CD4-positive, CD25-positive, alpha-beta regulatory T cell (primary cell): ENCODE data around the gene IPO9. TPM values are rescaled to one million over a fixed set of nuclear protein-coding genes. Genes with fewer than 3 reads are reported as not detected.

Experiments used
- ATAC-seq, 2 donors: fragments of 150-1000 bp; cut with Tn5 transposase; one replicate each; pipeline ENCODE4 v1.10.0; 2021; ENCODE audit warnings: low read depth in 2 of 2, moderate number of reproducible peaks in 2 of 2, moderate library complexity in 1 of 2
- DNase-seq, 3 donors: peaks; one replicate each; pipeline versions ENCODE4 v3.0.0 to v3.0.0-alpha.2; 2012 to 2022; ENCODE audit warnings: mixed read lengths in 1 of 3
- H3K27ac ChIP-seq: one replicate; pipeline ENCODE4 v1.7.0; 2013; ENCODE audit warnings: mild to moderate bottlenecking, low read length; ENCODE audit not compliant: insufficient read depth, poor library complexity, severe bottlenecking
- H3K27me3 ChIP-seq: one replicate; pipeline ENCODE4 v1.7.0; 2013; ENCODE audit warnings: low read length; ENCODE audit not compliant: control insufficient read depth, insufficient read depth
- H3K36me3 ChIP-seq: one replicate; pipeline ENCODE4 v1.7.0; 2013; ENCODE audit warnings: mild to moderate bottlenecking, low read length, moderate library complexity; ENCODE audit not compliant: control insufficient read depth, insufficient read depth
- H3K4me1 ChIP-seq: 2 replicates; pipeline ENCODE4 v1.7.0; 2013; ENCODE audit warnings: mild to moderate bottlenecking, low read length; ENCODE audit not compliant: insufficient read depth, control insufficient read depth, poor library complexity, severe bottlenecking
- H3K4me3 ChIP-seq: one replicate; pipeline ENCODE4 v1.7.0; 2013; ENCODE audit warnings: low read depth, mild to moderate bottlenecking, low read length, moderate library complexity
- H3K9me3 ChIP-seq, 2 experiments: 1 replicate in 1 of 2; 2 replicates in 1 of 2; pipeline ENCODE4 v1.7.0; 2013; ENCODE audit warnings: low read length in 2 of 2, mild to moderate bottlenecking in 1 of 2, moderate library complexity in 1 of 2; ENCODE audit not compliant: control insufficient read depth in 2 of 2
- H3K27ac Mint-ChIP-seq, 3 donors: one replicate each; pipeline ENCODE4 v1.8.0; 2020 to 2022; ENCODE audit warnings: mild to moderate bottlenecking in 3 of 3, mixed read lengths in 3 of 3, moderate library complexity in 2 of 3
- H3K27me3 Mint-ChIP-seq: one replicate; pipeline ENCODE4 v1.8.0; 2022; ENCODE audit warnings: mild to moderate bottlenecking, mixed read lengths
- H3K36me3 Mint-ChIP-seq: one replicate; pipeline ENCODE4 v1.8.0; 2020; ENCODE audit warnings: mixed read lengths
- H3K4me1 Mint-ChIP-seq, 4 donors: one replicate each; pipeline ENCODE4 v1.8.0; 2020 to 2022; ENCODE audit warnings: mixed read lengths in 4 of 4, mild to moderate bottlenecking in 1 of 4
- H3K4me3 Mint-ChIP-seq, 4 donors: one replicate each; pipeline ENCODE4 v1.8.0; 2020 to 2022; ENCODE audit warnings: mild to moderate bottlenecking in 4 of 4, mixed read lengths in 4 of 4, moderate library complexity in 3 of 4
- H3K9me3 Mint-ChIP-seq, 7 donors: one replicate each; pipeline ENCODE4 v1.8.0; 2020 to 2022; ENCODE audit warnings: mixed read lengths in 7 of 7, mild to moderate bottlenecking in 3 of 7, moderate library complexity in 2 of 7
- polyA plus RNA-seq, 4 donors: library from polyadenylated mRNA; unstranded; fragments of 300-500 nt; fragmentation: Illumina TruSeq; gene quantifications; one replicate each; pipeline ENCODE4 v1.2.3, GENCODE V29; 2021
- total RNA-seq: library from RNA; stranded (reverse); gene quantifications from one replicate; pipeline ENCODE4 v1.2.3, GENCODE V29; 2022

Gene IPO9
- total and polyA plus RNA-seq, 5 donors from 2014 or later, result 13.9 to 31.3 (median 15.2) TPM

DNA sequence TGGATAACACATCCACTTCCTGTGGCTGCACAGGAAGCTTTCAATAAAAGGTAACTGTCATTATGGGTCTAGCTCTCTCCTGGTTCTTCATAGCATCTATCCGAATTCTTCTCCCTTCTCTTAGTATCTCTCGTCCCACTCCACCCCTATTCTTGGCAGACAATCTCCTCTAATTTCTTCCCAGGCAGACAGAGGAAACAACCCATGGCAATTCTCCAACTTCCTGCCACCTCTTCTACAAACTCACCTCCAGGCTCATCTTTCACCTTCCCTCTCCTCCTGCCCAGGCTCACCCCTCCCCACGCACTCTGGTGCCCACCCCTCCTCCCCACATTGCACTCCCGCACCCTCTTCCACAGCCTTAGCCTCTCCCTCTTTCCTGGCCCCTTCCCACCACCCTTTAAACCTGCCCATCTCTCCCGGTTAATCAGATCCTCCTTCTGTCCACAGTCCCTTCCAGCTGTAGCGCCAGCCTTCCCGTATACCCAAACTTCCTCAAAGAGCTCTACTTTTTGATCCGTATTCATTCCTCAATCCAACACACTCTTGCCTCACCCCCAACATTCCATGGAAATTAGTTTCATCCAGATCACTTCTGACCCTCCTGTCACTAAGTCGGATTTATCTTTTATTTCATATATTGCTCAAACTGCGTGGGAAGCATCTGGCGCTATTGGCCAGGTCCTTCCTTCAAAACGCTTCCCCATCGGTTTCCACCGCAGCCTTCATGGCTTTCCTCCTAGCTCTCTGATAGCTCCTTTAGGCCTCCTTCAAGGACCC lies 85.7 kb downstream of the IPO9 start:
- H3K4me1 Mint-ChIP-seq, result peaks cover 0 to 2% (median 0%) of the 10 kb centered on the region in 4 donors
- Histone ChIP-seq H3K9me3 (no peaks in the 10 kb centered on the region), H3K4me3 (no peak overlapping the region), H3K27ac (no peak overlapping the region), H3K4me1 (no peaks in the 10 kb centered on the region), H3K36me3 (no peaks in the 10 kb centered on the region), H3K27me3 (peaks cover 4% of the 10 kb centered on the region)
- peaks cover 8% of the 10 kb centered on the region for H3K27me3 Mint-ChIP-seq
- no peak overlapping the region for H3K4me3 Mint-ChIP-seq
- no peaks in the 10 kb centered on the region for H3K9me3 Mint-ChIP-seq
- no peak overlapping the region for H3K27ac Mint-ChIP-seq
- H3K36me3 Mint-ChIP-seq, result no peaks in the 10 kb centered on the region
- DNase-seq (no peak), ATAC-seq (no peak)

DNA sequence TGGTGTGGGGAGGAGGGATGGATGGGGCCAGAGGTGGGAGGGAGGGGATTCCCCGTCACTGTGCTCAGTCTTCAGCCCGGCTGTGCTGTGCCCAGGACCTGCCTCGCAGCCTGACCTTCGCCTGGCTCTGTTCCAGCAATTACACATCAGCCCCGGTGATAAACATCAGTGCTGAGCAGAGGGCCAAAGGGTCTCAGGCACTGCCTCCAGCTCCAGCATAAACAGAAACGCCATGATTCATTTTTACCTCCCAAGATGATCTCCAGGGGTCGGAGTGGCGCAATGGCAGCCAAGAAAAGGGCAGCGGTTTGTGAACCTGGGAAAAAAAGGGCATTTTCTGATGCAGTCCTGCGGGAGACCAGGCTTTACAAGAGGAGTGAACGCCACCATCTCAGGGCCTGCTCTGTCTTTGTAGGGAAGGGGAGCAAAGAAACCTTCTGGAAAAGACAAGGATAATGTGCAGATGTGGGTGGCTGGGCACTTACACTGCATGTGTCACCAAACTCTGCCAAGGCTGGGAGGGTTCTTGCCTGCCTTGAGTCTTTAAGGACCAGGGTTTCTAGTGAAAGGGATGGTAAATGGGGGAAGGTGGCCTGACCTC lies 87.8 kb downstream of the IPO9 start:
- Histone ChIP-seq H3K36me3 (no peaks in the 10 kb centered on the region), H3K4me3 (no peak overlapping the region), H3K4me1 (no peaks in the 10 kb centered on the region), H3K9me3 (no peaks in the 10 kb centered on the region), H3K27ac (no peak overlapping the region), H3K27me3 (peaks cover 5% of the 10 kb centered on the region)
- H3K36me3 Mint-ChIP-seq, result no peaks in the 10 kb centered on the region
- peaks cover 4% of the 10 kb centered on the region for H3K27me3 Mint-ChIP-seq
- no peaks in the 10 kb centered on the region for H3K9me3 Mint-ChIP-seq
- DNase-seq (no peak), ATAC-seq (no peak)
- peaks cover 0 to 2% (median 0%) of the 10 kb centered on the region in 4 donors for H3K4me1 Mint-ChIP-seq
- no peak overlapping the region for H3K27ac Mint-ChIP-seq
- no peak overlapping the region for H3K4me3 Mint-ChIP-seq

DNA sequence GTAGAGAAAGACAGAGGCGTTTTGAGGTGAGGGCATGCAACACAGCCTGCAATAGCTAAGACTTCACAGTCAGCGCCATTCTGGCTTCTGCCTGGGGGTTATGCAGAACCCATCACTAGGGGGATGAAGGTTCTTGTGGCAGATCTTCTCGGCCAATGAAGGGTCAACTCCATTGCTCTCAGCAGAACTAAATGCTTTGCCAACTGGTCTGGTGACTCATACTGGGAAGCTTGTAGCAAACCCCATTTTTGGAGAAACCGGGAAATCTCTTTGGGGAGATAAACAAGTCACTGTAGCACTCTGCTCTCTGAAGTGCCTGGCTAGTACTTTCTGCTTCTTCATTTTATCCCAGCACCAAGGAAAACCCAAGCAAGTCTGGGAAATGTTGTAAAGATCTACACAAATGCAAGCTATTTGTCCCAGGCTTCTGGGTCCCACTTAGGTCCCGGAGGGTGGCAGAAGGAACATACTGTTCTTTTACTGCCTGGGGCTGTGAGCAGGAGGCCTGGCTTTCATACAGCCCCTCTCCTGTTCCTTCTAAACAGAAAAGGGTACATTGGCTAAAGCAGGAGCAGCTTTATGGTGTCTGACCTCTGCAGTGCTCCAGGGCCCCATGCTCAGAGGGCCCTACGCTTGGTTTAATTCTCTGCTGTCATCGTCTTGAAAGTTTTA lies 88.5 kb downstream of the IPO9 start:
- no peak overlapping the region for H3K4me3 Mint-ChIP-seq
- H3K27ac Mint-ChIP-seq, result no peak overlapping the region
- H3K36me3 Mint-ChIP-seq, result no peaks in the 10 kb centered on the region
- Histone ChIP-seq H3K36me3 (no peaks in the 10 kb centered on the region), H3K27ac (no peak overlapping the region), H3K9me3 (no peaks in the 10 kb centered on the region), H3K27me3 (peaks cover 5% of the 10 kb centered on the region), H3K4me1 (no peaks in the 10 kb centered on the region), H3K4me3 (no peak overlapping the region)
- ATAC-seq (no peak), DNase-seq (no peak)
- peaks cover 9% of the 10 kb centered on the region for H3K27me3 Mint-ChIP-seq
- H3K4me1 Mint-ChIP-seq, result peaks cover 0 to 2% (median 0%) of the 10 kb centered on the region in 4 donors
- H3K9me3 Mint-ChIP-seq, result no peaks in the 10 kb centered on the region

DNA sequence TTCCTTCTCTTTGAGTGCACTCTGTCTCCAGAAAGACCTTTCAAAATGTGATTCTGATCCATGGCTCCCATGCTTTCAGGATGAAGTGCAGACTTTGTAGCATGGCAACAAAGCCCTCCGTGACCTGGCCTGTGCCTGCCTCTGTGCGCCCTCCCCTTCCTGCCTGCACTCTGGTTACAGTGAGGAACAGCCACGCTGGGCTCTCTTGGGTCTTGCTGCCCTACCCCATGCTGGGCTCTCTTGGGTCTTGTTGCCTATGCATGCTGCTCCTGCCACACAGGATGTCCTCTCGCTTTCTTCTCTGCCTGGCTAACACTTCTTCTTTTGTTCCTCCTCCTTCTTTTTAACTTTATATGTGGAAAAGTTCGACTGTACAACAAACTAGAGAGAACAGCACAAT lies 89.4 kb downstream of the IPO9 start:
- Mint-ChIP-seq H3K4me1 (peaks cover 0 to 2% (median 0%) of the 10 kb centered on the region in 4 donors), H3K9me3 (no peaks in the 10 kb centered on the region), H3K36me3 (no peaks in the 10 kb centered on the region), H3K27ac (no peak overlapping the region), H3K4me3 (no peak overlapping the region), H3K27me3 (peaks cover 10% of the 10 kb centered on the region)
- Histone ChIP-seq H3K27me3 (peaks cover 5% of the 10 kb centered on the region), H3K4me1 (no peaks in the 10 kb centered on the region), H3K9me3 (no peaks in the 10 kb centered on the region), H3K36me3 (no peaks in the 10 kb centered on the region), H3K4me3 (no peak overlapping the region), H3K27ac (no peak overlapping the region)
- ATAC-seq (no peak), DNase-seq (no peak)

GRCh38 chr1:201921952-201922558 lies 93.1 kb downstream of the IPO9 start:
- Histone ChIP-seq H3K27me3 (peaks cover 5% of the 10 kb centered on the region), H3K36me3 (no peaks in the 10 kb centered on the region), H3K27ac (no peak overlapping the region), H3K4me1 (no peaks in the 10 kb centered on the region), H3K4me3 (no peak overlapping the region), H3K9me3 (no peaks in the 10 kb centered on the region)
- Mint-ChIP-seq H3K27me3 (peaks cover 18% of the 10 kb centered on the region), H3K4me1 (no peaks in the 10 kb centered on the region), H3K36me3 (no peaks in the 10 kb centered on the region), H3K4me3 (no peak overlapping the region), H3K9me3 (no peaks in the 10 kb centered on the region), H3K27ac (no peak overlapping the region)
- no peak for DNase-seq
- ATAC-seq, result no peak

- Mint-ChIP-seq H3K36me3 (no peaks in the 10 kb centered on the region), H3K9me3 (no peaks in the 10 kb centered on the region), H3K4me3 (no peak overlapping the region), H3K27me3 (peaks cover 14% of the 10 kb centered on the region), H3K4me1 (no peaks in the 10 kb centered on the region), H3K27ac (no peak overlapping the region)
- DNase-seq (no peak), ATAC-seq (no peak)
- Histone ChIP-seq H3K4me1 (no peaks in the 10 kb centered on the region), H3K9me3 (no peaks in the 10 kb centered on the region), H3K27me3 (peaks cover 3% of the 10 kb centered on the region), H3K27ac (no peak overlapping the region), H3K4me3 (no peak overlapping the region), H3K36me3 (no peaks in the 10 kb centered on the region)
Observed at GRCh38 chr1:201925301-201925567, 96.3 kb downstream of the IPO9 start.

GRCh38 chr1:201925981-201926645 lies 97.2 kb downstream of the IPO9 start:
- Histone ChIP-seq H3K4me1 (no peaks in the 10 kb centered on the region), H3K9me3 (no peaks in the 10 kb centered on the region), H3K4me3 (no peak overlapping the region), H3K27me3 (peaks cover 3% of the 10 kb centered on the region), H3K27ac (no peak overlapping the region), H3K36me3 (no peaks in the 10 kb centered on the region)
- ATAC-seq (no peak), DNase-seq (no peak)
- H3K4me3 Mint-ChIP-seq, result no peak overlapping the region
- H3K9me3 Mint-ChIP-seq, result no peaks in the 10 kb centered on the region
- H3K36me3 Mint-ChIP-seq, result no peaks in the 10 kb centered on the region
- peaks cover 14% of the 10 kb centered on the region for H3K27me3 Mint-ChIP-seq
- no peak overlapping the region for H3K27ac Mint-ChIP-seq
- H3K4me1 Mint-ChIP-seq, result no peaks in the 10 kb centered on the region
